ENCODE measurements around the gene ARAP1. TPM values are rescaled to one million over a fixed set of nuclear protein-coding genes. Genes with fewer than 3 reads are reported as not detected.

Gene ARAP1
- polyA plus RNA-seq, 1 donor from 2014 or later, result 3.5 TPM

GRCh38 chr11:72673943-72674828, 78.0 kb downstream of the ARAP1 start, which contains the start of gene PDE2A:
Gene PDE2A (minus strand): TSS chr11:72674422. CDS start chr11:72674207, 215 bp downstream.
- peaks cover 27% of the 10 kb centered on the region for H3K27me3 ChIP-seq (ENCODE audit: insufficient read depth, low read depth, low read length)
- H3K9ac ChIP-seq (ENCODE audit: low read length), result peak within 1 kb of the TSS; percentile 56
- peak within 1 kb of the TSS; percentile 56 for H3K4me2 ChIP-seq (ENCODE audit: low read length)
- no peaks in the 10 kb centered on the region for H4K20me1 ChIP-seq (ENCODE audit: insufficient read depth)
- H3K9me2 ChIP-seq (ENCODE audit: insufficient read depth, low read length), result no peaks in the 10 kb centered on the region
- TF ChIP-seq MXI1 (conservative IDR thresholded peaks at IDR 0.05; ENCODE audit: poor library complexity, severe bottlenecking), result peak; percentile 43
- TF ChIP-seq SMC3 (conservative IDR thresholded peaks at IDR 0.05; ENCODE audit: poor library complexity), result peak; percentile 19
- TF ChIP-seq EZH2 (IDR thresholded peaks at IDR 0.05; ENCODE audit: borderline replicate concordance, insufficient read depth, low read length, poor library complexity, severe bottlenecking), result no peak
- peak; percentile 47 for TF ChIP-seq POLR2AphosphoS5 (IDR thresholded peaks at IDR 0.05)
- TF ChIP-seq REST (IDR thresholded peaks at IDR 0.05; ENCODE audit: borderline replicate concordance), result peak; percentile 31
- TF ChIP-seq, protein P1, sequence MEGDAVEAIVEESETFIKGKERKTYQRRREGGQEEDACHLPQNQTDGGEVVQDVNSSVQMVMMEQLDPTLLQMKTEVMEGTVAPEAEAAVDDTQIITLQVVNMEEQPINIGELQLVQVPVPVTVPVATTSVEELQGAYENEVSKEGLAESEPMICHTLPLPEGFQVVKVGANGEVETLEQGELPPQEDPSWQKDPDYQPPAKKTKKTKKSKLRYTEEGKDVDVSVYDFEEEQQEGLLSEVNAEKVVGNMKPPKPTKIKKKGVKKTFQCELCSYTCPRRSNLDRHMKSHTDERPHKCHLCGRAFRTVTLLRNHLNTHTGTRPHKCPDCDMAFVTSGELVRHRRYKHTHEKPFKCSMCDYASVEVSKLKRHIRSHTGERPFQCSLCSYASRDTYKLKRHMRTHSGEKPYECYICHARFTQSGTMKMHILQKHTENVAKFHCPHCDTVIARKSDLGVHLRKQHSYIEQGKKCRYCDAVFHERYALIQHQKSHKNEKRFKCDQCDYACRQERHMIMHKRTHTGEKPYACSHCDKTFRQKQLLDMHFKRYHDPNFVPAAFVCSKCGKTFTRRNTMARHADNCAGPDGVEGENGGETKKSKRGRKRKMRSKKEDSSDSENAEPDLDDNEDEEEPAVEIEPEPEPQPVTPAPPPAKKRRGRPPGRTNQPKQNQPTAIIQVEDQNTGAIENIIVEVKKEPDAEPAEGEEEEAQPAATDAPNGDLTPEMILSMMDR (IDR thresholded peaks at IDR 0.05; ENCODE audit: poor library complexity, severe bottlenecking), result no peak
- no peaks in the 10 kb centered on the region for H3K9me3 ChIP-seq (ENCODE audit: low read length)
- H3K79me2 ChIP-seq (replicated peaks; ENCODE audit: insufficient read depth, low read length), result no peaks in the 10 kb centered on the region
- peak within 1 kb of the TSS; percentile 64 for H3K4me3 ChIP-seq (ENCODE audit: low read length)
- H3K27ac ChIP-seq (ENCODE audit: low read length), result no peak within 1 kb of the TSS
- no peaks in the 10 kb centered on the region for H3F3A ChIP-seq (ENCODE audit: insufficient read depth, low read length, poor library complexity, severe bottlenecking)
- peak within 1 kb of the TSS; percentile 44 for H2AFZ ChIP-seq (ENCODE audit: low read depth, low read length)
- H3K36me3 ChIP-seq (ENCODE audit: insufficient read depth, low read length), result no peaks in the 10 kb centered on the region

DNA sequence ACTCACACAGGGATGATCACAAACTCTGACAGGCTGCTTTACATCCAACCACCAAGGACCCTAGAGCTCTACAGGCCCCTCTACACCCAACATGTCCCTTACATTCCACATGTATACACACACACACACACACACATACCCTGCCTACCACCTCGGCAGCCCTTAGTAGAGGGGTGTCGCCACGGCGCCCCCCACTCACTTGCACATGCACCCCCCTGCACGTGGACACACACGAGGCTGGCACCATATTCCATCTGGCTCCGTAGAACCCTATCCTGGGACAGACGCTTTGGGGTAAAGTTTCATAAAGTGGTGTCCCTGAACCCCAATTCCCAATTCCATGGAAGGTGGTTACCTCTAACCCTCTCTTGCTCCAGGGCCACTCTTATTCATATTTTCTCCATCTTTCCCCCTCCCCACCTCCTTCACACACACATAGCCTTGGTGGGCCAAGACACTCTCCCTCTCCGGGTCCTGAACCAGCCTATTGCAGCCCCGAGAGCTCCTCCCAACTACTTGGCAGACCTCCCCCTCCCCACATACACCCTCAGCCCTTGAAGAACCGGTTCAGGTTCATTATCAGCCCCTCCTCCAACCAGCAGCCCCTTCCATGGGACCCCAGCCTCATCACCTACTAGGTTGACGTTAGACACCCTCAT, 78.8 kb downstream of the ARAP1 start:
- H3K27ac ChIP-seq (ENCODE audit: low read length), result no peak overlapping the region

More for the DNA sequence above, 78.8 kb downstream of the ARAP1 start:
- Histone ChIP-seq H3K36me3 (ENCODE audit: insufficient read depth, low read length) (no peaks in the 10 kb centered on the region), H3K27me3 (ENCODE audit: insufficient read depth, low read depth, low read length) (peaks cover 27% of the 10 kb centered on the region), H3K9ac (ENCODE audit: low read length) (peak overlapping the region; percentile 56), H4K20me1 (ENCODE audit: insufficient read depth) (no peaks in the 10 kb centered on the region), H3K79me2 (replicated peaks; ENCODE audit: insufficient read depth, low read length) (no peaks in the 10 kb centered on the region), H3F3A (ENCODE audit: insufficient read depth, low read length, poor library complexity, severe bottlenecking) (no peaks in the 10 kb centered on the region), H3K4me2 (ENCODE audit: low read length) (peak overlapping the region; percentile 56), H2AFZ (ENCODE audit: low read depth, low read length) (peak overlapping the region; percentile 44), H3K9me2 (ENCODE audit: insufficient read depth, low read length) (no peaks in the 10 kb centered on the region), H3K4me3 (ENCODE audit: low read length) (peak overlapping the region; percentile 64), H3K9me3 (ENCODE audit: low read length) (no peaks in the 10 kb centered on the region)
- TF ChIP-seq TAF1 (IDR thresholded peaks at IDR 0.05; ENCODE audit: low read depth) (no peak), MXI1 (conservative IDR thresholded peaks at IDR 0.05; ENCODE audit: poor library complexity, severe bottlenecking) (no peak), EP300 (conservative IDR thresholded peaks at IDR 0.05; ENCODE audit: poor library complexity, severe bottlenecking) (no peak), SMC3 (conservative IDR thresholded peaks at IDR 0.05; ENCODE audit: poor library complexity) (no peak), EZH2 (IDR thresholded peaks at IDR 0.05; ENCODE audit: borderline replicate concordance, insufficient read depth, low read length, poor library complexity, severe bottlenecking) (no peak), REST (IDR thresholded peaks at IDR 0.05; ENCODE audit: borderline replicate concordance) (no peak), RAD21 (conservative IDR thresholded peaks at IDR 0.05) (no peak), POLR2AphosphoS5 (IDR thresholded peaks at IDR 0.05) (no peak)
- TF ChIP-seq, protein P1 (IDR thresholded peaks at IDR 0.05; ENCODE audit: poor library complexity, severe bottlenecking), result no peak

All from neural cell (in vitro differentiated cells).